CD4-positive, alpha-beta T cell treated with Interleukin-12 subunit alpha and Interleukin-12 subunit beta, for 1 hour (primary cell): ENCODE data around the gene MXD3.
"Not testable (repeated sequence)": the region's sequence is repeated elsewhere in the genome, so short reads cannot be mapped to it uniquely, and the experiment has no call there.

Experiments used
- DNase-seq: peaks from one replicate; pipeline ENCODE4 v3.0.0-alpha.2; 2020

Gene MXD3

GRCh38 chr5:177343000-177343399 is 31.3 kb upstream of the MXD3 start:
- DNase-seq: not testable (repeated sequence)

GRCh38 chr5:177339107-177339638 is 27.5 kb upstream of the MXD3 start:
- no peak for DNase-seq

DNA sequence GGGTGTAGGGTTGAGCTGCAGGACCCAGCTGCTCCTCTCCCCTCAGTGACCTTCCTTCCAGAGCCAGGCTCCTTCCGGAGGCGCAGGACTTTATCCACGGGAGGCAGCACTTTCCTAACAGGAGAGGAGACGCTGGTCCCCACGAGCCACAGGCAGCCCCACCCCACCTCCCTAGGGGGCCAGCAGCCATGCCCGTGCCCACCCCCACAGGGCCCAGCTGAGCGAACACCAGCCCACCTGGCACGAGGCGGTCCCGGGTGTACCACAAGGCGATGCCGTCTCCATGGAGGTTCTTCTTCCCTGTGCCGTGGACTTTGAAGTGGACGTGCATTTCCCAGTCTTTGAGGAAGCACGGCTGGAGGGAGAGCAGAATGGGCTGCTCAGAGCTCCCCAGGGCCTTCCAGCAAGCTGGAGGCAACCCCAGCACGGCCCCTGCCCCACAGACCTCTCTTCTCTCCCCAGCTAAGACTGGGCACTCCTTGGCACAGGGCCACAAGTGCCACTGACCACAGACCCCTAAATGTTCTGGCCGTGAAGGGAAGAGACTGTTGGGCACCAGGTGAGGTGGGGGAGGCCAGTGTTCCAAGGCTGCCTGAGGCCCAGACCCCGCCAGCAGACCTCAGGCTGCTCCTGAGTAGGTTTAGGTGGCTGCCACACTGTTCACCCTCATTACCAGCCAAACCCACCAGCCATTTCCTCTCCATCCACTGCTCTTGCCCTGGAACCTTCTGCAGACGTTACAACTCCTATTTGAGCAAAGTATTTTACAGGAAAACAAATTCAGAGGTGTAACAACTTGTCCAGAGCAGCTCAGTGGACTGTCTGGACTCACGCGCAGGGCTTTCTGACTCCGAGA is 26.8 kb upstream of the MXD3 start:
- DNase-seq: no peak

GRCh38 chr5:177336603-177337494 is 25.2 kb upstream of the MXD3 start:
- DNase-seq: no peak

DNA sequence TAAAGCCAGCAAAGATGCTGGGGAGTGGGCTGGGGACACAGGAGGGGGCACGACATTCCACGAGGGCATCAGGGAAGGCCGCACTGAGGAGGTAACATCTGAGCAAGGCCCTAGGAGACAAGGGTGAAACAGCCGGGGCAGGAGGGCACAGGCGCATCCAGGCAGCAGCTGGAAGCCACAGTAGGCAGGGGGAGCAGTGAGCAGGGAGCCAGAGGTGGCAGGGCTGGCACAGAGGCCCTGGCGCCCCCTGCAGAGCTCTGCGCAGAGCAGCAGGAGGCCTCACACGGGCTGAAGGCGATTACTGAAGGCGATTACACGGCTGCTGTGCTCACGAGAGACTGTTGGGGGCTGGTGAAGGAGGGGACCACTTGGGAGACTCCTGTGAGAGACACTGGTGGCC is 24.4 kb upstream of the MXD3 start:
- DNase-seq: peak; percentile 23

DNA sequence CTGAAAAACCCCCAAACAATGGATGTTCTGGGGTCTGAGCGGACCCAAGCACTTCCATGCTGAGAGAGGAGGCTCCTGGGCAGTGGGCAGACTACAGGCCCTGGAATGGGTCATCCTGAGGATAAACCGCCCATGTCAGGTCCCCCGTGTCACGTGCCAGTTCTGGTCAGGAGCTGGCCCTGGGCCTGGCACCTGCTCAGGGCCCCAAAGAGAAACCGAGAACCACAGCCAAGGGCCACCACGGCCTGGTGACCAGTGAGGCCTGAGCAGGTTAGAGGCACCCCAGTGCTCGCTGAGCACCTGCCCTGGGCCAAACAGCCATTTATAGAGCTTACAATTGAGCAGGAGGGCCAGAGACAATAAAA is 24.0 kb upstream of the MXD3 start:
- DNase-seq: no peak

DNA sequence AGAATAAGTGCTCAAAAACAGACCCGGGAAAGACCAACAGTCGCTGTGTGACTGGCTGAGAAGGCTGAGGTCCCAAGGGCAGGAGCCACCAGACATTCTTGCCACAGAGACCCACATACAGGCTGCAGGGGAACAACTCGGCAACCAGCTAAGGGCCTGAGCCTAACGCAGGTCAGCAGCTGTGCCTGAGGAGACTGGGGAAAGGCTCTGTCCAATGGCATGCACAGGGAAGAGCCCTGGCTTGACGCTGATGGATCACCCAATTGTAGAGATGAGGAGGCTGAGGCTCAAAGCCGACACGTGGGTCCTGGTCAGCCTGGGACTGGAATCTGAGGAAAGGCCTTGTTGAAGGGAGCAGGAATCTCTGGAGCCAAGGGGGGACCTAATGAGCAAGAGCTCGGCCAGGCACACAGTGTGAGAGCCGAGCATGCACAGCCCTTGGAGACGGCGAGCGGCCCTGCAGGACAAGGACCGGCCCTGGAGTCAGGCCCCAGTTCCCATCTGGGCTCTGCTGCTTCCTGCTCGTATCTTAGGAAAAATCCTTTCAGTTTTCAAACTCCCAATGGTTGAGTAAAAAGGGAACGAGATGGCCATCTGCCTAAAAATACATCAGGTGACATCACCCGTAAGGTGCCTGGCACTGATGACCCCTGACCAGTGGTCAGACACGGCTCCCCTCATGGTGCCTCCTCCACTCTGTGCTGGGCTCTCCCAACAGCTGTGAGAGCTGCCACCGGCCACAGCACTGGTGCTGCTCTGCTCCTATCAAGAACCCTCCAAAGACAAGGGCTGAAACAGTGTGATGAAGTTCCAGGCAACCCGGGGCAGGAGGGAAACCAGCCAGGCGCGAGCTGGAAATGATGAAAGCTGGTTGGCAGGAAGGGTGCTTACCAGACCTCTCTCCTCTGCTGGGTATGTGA is 23.3 kb upstream of the MXD3 start:
- DNase-seq: no peak

DNA sequence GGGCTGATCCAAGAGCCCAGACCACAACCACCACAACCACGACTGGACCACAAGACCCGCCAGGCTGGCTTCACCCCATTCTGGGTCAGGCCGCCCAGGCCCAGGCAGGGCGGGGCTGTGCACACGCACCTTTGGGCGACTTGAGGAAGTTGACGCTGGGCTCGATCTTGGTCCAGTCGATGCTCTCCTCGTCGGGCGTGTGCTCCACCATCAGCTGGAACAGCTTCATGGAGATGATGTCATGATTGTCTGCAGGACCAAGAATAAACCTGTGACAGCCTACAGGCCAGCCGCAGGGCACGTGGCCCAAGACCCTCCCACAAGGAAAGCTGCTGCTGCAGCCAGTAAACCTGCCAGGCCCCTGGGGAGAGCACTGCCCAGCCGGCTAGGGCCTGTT is 22.5 kb upstream of the MXD3 start:
- no peak for DNase-seq

- no peak for DNase-seq
Measured at GRCh38 chr5:177333420-177334154, 21.9 kb upstream of the MXD3 start.

GRCh38 chr5:177332896-177333260 is 21.2 kb upstream of the MXD3 start:
- DNase-seq: no peak

DNA sequence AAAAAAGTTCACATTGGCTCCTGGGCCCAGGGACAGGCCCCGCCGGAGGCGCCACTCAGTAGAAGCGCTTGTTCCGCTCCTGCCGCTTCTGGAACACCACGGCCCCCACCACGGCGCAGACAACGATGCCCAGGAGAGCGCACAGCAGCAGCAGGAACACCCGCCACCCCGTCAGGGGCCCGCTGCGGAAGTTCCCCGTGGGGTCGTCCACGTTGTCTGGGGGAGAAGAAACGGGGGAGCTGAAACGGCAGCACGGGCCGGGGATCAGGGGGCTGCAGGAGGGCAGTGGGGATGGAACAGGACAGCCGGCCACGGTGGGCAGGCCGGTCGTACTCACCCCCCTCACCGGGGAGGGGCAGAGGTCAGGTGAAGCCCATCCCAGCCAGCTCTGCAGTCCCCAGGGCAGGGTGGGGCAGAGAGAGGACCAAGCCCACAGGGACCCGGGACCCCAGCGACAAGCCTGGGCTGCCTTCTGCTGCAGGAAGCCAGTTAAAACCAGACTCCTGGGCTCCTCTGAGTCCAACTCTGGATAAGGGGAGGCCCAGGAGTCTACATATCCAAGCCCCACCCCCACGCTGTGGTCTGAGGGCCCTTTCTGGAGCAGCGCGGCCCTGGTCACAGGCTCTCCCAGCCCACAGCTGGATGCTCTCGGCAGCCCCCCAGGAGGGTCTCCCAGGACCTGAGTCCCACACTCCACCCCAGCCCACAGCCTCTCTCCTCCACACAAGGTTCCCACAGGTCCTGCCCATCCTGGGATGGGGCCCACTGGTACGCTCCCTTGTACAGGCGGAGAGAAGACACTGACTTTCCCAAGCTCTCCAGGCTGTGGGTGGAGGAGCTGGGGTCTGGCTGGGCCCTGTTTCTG is 20.6 kb upstream of the MXD3 start:
- DNase-seq: no peak

DNA sequence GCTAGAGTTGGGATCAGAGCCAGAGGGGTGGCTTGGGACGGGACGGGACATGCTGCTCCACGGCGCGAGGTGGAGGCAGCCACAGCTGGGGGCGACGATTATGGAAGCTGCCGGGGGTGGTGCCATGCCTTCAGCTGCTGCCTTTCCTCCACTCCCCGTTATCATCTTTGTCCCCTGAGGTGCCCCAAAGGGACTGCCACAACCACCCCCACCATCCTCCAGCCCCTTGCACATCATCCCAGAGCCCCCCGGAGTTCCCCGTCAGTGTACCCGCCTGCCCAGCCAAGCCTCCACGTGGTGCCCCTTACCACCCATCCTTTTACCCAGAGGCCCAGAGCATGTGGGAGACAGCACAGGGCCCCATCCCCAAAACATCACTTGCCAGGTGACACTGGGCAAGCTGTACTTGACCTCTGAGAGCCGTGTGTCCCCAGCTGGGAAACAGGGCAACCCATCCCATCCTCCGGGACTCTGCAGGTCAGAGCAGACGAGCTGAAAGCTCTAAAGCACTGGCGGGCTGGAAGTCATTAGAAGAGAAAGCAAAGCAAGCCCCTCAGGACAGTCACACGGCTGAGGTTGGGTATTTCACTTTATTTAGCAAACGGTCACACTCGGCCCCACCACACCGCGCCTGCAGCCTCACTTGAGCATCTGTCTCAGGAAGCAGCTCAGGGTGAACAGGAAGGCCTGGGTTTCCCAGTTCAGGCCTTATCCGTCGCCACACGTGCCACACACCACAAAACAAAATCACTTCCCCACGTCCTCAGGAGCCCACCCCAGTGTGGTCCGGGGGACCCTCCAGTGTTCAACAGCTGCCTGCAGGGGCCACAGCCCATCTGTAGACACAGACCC is 19.5 kb upstream of the MXD3 start:
- no peak for DNase-seq

DNA sequence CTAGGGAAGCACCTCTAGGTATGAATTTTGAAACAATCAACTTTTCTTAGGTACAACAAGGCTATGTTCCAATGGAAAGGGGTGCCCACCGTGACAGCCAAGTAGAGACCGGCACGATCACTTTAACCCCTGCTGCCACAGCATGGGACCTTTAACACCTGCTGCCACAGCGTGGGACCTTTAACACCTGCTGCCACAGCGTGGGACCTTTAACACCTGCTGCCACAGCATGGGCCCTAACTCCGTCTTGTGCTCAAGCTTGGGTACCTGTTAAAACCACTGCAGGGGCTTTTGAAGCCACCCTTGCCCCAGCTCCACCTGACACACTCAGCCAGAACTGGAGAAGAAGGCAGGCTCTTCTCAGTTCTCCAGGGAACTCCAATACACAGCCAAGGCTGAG is 18.2 kb upstream of the MXD3 start:
- DNase-seq: no peak

- DNase-seq: no peak
Measured at GRCh38 chr5:177328545-177329231, 17.0 kb upstream of the MXD3 start.

GRCh38 chr5:177327539-177328522 is 16.1 kb upstream of the MXD3 start:
- peak; percentile 34 for DNase-seq

- DNase-seq: no peak
Measured at GRCh38 chr5:177325868-177326381, 14.2 kb upstream of the MXD3 start.

GRCh38 chr5:177320879-177321278 is 9.2 kb upstream of the MXD3 start:
- no peak for DNase-seq
